ENCODE measurements around the gene SNRPA. TPM values are rescaled to one million over a fixed set of nuclear protein-coding genes. Genes with fewer than 3 reads are reported as not detected.

SNRPA gene
- total RNA-seq (2022; extraction: Qiagen RNA extraction) = 145 to 182 TPM (median 154 TPM) in 5 replicates

GRCh38 chr19:40750874-40751537, at the start of gene SNRPA:
TSS of gene SNRPA (plus strand) at chr19:40751203. CDS start at chr19:40751409, 206 bp downstream.

DNA sequence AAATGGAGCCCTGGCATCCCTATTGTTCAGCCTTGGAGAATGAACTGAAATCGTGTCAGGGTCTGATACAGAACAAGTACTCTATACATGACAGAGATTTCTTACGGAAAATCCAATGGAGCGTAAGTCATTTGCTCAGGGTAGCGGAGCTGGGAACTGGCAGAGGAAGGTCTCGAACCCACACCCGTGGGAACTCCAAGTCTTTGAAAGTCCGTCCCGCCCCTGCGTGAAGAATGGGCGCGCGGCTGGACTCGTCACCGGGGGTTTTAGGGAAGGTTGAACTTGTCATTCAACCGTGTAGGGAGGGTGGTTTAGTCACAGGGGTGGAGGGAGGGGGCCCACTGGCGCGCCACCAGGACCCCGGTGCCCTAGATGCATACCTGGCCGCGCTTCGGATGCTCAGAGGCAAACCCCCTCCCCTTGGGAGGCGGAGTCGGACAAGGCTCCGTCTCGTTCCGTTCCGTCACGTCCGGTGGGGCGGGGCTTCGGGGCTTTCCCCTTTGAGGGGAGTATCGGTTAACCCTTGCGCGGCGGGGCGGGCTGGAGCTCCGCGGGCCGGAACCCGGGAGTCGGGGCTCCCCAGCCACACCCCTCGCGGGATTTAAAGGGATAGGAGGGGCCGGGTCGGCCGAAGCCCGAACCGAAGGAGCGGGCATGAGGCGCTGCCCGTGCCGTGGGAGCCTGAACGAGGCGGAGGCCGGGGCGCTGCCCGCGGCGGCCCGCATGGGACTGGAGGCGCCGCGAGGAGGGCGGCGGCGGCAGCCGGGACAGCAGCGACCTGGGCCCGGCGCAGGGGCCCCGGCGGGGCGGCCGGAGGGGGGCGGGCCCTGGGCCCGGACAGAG, 34.3 kb upstream of the SNRPA start, which contains the start of the genes COQ8B and ITPKC:
Gene COQ8B (minus strand): TSS at position 405 of the 843 bp plus-strand sequence. CDS start 2,254 bp downstream, outside the sequence.
Gene ITPKC (plus strand): TSS at position 631 of the 843 bp plus-strand sequence. CDS start 24 bp downstream, at position 655.

GRCh38 chr19:40750058-40750873, 737 bp upstream of the SNRPA start, which contains the start of gene ACTMAP:
TSS of gene ACTMAP (minus strand) at chr19:40750477. CDS start at chr19:40749803, 674 bp downstream.

GRCh38 chr19:40774916-40775631, 24.1 kb downstream of the SNRPA start, which contains the start of gene MIA:
TSS of gene MIA (plus strand) at chr19:40775521. CDS start at chr19:40775543, 22 bp downstream.

DNA sequence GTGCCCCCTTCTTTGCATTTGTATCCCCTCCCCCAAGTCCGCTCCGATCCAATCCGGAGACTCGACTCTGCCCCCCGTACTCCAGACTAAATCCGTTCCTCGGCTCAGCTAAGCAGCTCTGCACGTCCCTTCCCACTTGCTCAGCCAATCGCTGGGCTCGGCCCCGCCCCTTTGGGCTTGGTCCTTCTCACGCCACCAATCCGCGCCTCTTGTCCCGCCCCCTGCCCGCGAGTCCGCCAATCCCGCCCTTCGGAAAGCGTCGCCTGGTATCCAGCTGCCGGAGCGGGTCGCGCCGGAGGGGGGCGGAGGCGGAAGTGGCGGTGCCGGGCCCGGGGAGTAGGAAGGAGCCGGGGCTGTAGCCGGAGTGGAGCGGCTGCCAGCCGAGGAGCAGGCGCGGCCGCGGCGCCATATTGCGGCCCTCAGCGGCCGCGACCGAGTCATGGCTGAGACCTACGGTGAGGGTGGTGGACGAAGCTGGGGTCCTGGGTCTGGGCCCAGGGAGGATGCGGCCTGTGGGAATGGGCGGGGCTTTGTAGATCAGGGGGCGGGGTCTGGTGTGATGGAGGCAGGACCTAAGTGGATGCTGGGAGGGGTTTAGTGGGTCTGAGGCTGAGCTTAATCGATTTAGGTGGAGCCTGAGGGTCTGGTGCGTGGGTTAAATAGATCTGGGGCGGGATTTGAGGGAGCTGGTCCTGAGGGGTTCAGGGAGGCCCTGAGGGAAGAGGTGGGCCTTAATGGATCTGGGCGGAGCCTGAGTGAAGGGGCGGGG, 27.1 kb downstream of the SNRPA start, which contains the start of gene RAB4B:
Gene RAB4B (plus strand): TSS at position 311 of the 769 bp plus-strand sequence. CDS start 129 bp downstream, at position 440.

GRCh38 chr19:40798683-40799557, 47.9 kb downstream of the SNRPA start, which contains the start of gene EGLN2:
TSS of gene EGLN2 (plus strand) at chr19:40799191. CDS start at chr19:40800573, 1,382 bp downstream.

Other genes starting within 250 kb of the SNRPA start
- gene SHKBP1, start 174.3 kb upstream of the SNRPA start, total RNA-seq (2022; extraction: Qiagen RNA extraction) = 101 to 139 TPM (median 131 TPM) in 5 replicates
- gene LTBP4, start 149.8 kb upstream of the SNRPA start, total RNA-seq (2022; extraction: Qiagen RNA extraction) = 39.9 to 57.0 TPM (median 49.9 TPM) in 5 replicates
- 61.3 to 81.3 TPM (median 72.9 TPM) in 5 replicates for gene NUMBL, start 60.6 kb upstream of the SNRPA start, total RNA-seq (2022; extraction: Qiagen RNA extraction)
- gene COQ8B, start 34.3 kb upstream of the SNRPA start, total RNA-seq (2022; extraction: Qiagen RNA extraction) = 87.5 to 108 TPM (median 93.3 TPM) in 5 replicates
- 32.7 to 43.3 TPM (median 38.0 TPM) in 5 replicates for gene ITPKC, start 34.1 kb upstream of the SNRPA start, total RNA-seq (2022; extraction: Qiagen RNA extraction)
- 17.5 to 19.9 TPM (median 18.5 TPM) in 5 replicates for gene ACTMAP, start 726 bp upstream of the SNRPA start, total RNA-seq (2022; extraction: Qiagen RNA extraction)
- not detected in 5 replicates for gene MIA, start 24.3 kb downstream of the SNRPA start, total RNA-seq (2022; extraction: Qiagen RNA extraction)
- 14.0 to 20.1 TPM (median 17.1 TPM) in 5 replicates for gene RAB4B, start 27.0 kb downstream of the SNRPA start, total RNA-seq (2022; extraction: Qiagen RNA extraction)
- 85.4 to 95.3 TPM (median 93.9 TPM) in 5 replicates for gene EGLN2, start 48.0 kb downstream of the SNRPA start, total RNA-seq (2022; extraction: Qiagen RNA extraction)
- 0.08 TPM in 1 of 5 replicates, not detected in the others for gene CYP2A6, start 99.2 kb downstream of the SNRPA start, total RNA-seq (2022; extraction: Qiagen RNA extraction)
- gene CYP2A7, start 131.0 kb downstream of the SNRPA start, total RNA-seq (2022; extraction: Qiagen RNA extraction) = not detected in 5 replicates
- 0.03 TPM in 1 of 5 replicates, not detected in the others for gene CYP2B6, start 240.1 kb downstream of the SNRPA start, total RNA-seq (2022; extraction: Qiagen RNA extraction)